HEK293 (cell line): ENCODE data around the gene ARCN1.

Experiments used
- CTCF ChIA-PET: fragments of 350-600 bp; formaldehyde crosslinking; extraction: SDS; loops from one replicate; lab custom pipeline; 2021; ENCODE audit warnings: antibody characterized with exemption; lab: Yijun Ruan, JAX
- POLR2A ChIA-PET: fragments of 300-600 bp; formaldehyde crosslinking; extraction: SDS; loops from one replicate; lab custom pipeline; 2020; ENCODE audit warnings: antibody characterized with exemption, inconsistent platforms; lab: Yijun Ruan, JAX
- H3K27ac ChIP-seq: fragments of 200-500 bp; sonication (Bioruptor generic); 2 replicates; pipeline ENCODE4 v1.5.1; 2014; ENCODE audit warnings: low read depth, low read length, control low read depth, inconsistent platforms; ENCODE audit errors: extremely low read depth
- H3K36me3 ChIP-seq, 2 experiments: fragments of 200-500 bp in 1 of 2; sonication (Bioruptor generic) in 1 of 2; 1 replicate in 1 of 2; 2 replicates in 1 of 2; pipeline ENCODE4 v1.5.1; 2014 to 2017; ENCODE audit warnings: inconsistent platforms in 2 of 2, low read length in 2 of 2; ENCODE audit not compliant: control insufficient read depth in 2 of 2, insufficient read depth in 1 of 2
- H3K4me1 ChIP-seq: fragments of 200-500 bp; sonication (Bioruptor generic); 2 replicates; pipeline ENCODE4 v1.5.1; 2014; ENCODE audit warnings: mild to moderate bottlenecking, low read length, inconsistent platforms; ENCODE audit not compliant: control insufficient read depth, insufficient read depth
- H3K4me3 ChIP-seq: 2 replicates; pipeline ENCODE4 v1.5.1; 2011; ENCODE audit warnings: low read depth, mild to moderate bottlenecking, control low read depth, low read length, moderate library complexity
- H3K9me3 ChIP-seq: fragments of 200-500 bp; sonication (Bioruptor generic); 2 replicates; pipeline ENCODE4 v1.5.1; 2014; ENCODE audit warnings: low read depth, low read length, inconsistent platforms; ENCODE audit not compliant: control insufficient read depth, insufficient read depth
- HOXD13 ChIP-seq: sonication (generic); formaldehyde crosslinking; IDR thresholded peaks from 2 replicates; pipeline ENCODE4 v1.8.0; 2022; ENCODE audit warnings: missing genetic modification reagents, borderline replicate concordance
- KLF16 ChIP-seq: fragments of 450-650 bp; formaldehyde crosslinking; IDR thresholded peaks from 2 replicates; pipeline ENCODE4 v1.5.1; 2017; ENCODE audit warnings: missing biosample characterization, missing genetic modification characterization
- SCRT1 ChIP-seq: fragments of 450-650 bp; formaldehyde crosslinking; IDR thresholded peaks from 2 replicates; pipeline ENCODE4 v1.5.1; 2016; ENCODE audit warnings: missing biosample characterization, missing genetic modification characterization, borderline replicate concordance
- SCRT2 ChIP-seq: fragments of 450-650 bp; formaldehyde crosslinking; IDR thresholded peaks from 2 replicates; pipeline ENCODE4 v1.5.1; 2016; ENCODE audit warnings: missing biosample characterization, missing genetic modification characterization
- ZBTB48 ChIP-seq: fragments of 450-650 bp; formaldehyde crosslinking; IDR thresholded peaks from 2 replicates; pipeline ENCODE4 v1.5.1; 2016; ENCODE audit warnings: missing biosample characterization, missing genetic modification characterization
- ZNF169 ChIP-seq: fragments of 450-650 bp; formaldehyde crosslinking; IDR thresholded peaks from 2 replicates; pipeline ENCODE4 v1.5.1; 2016; ENCODE audit warnings: missing biosample characterization, missing genetic modification characterization
- ZNF211 ChIP-seq: fragments of 450-650 bp; formaldehyde crosslinking; IDR thresholded peaks from 2 replicates; pipeline ENCODE4 v1.5.1; 2016; ENCODE audit warnings: low read depth, missing biosample characterization, missing genetic modification characterization
- ZNF23 ChIP-seq: fragments of 450-650 bp; formaldehyde crosslinking; IDR thresholded peaks from 2 replicates; pipeline ENCODE4 v1.5.1; 2016; ENCODE audit warnings: missing biosample characterization, missing genetic modification characterization, borderline replicate concordance
- ZNF248 ChIP-seq: fragments of 450-650 bp; formaldehyde crosslinking; IDR thresholded peaks from 2 replicates; pipeline ENCODE4 v1.5.1; 2017; ENCODE audit warnings: missing biosample characterization, missing genetic modification characterization
- ZNF37A ChIP-seq: fragments of 450-650 bp; IDR thresholded peaks from 2 replicates; pipeline ENCODE4 v1.5.1; 2018; ENCODE audit warnings: missing biosample characterization, missing genetic modification characterization
- ZNF404 ChIP-seq: fragments of 450-650 bp; formaldehyde crosslinking; IDR thresholded peaks from 2 replicates; pipeline ENCODE4 v1.5.1; 2017; ENCODE audit warnings: missing biosample characterization, missing genetic modification characterization
- ZNF423 ChIP-seq: fragments of 450-650 bp; formaldehyde crosslinking; IDR thresholded peaks from 2 replicates; pipeline ENCODE4 v1.5.1; 2016; ENCODE audit warnings: missing biosample characterization, missing genetic modification characterization
- ZNF544 ChIP-seq: fragments of 450-650 bp; formaldehyde crosslinking; IDR thresholded peaks from 2 replicates; pipeline ENCODE4 v1.5.0; 2017; ENCODE audit warnings: missing biosample characterization, missing genetic modification characterization
- ZNF558 ChIP-seq: fragments of 450-650 bp; formaldehyde crosslinking; IDR thresholded peaks from 2 replicates; pipeline ENCODE4 v1.5.1; 2016; ENCODE audit warnings: missing biosample characterization, missing genetic modification characterization
- ZNF561 ChIP-seq: fragments of 450-650 bp; IDR thresholded peaks from 2 replicates; pipeline ENCODE4 v1.5.1; 2018; ENCODE audit warnings: missing biosample characterization, missing genetic modification characterization, borderline replicate concordance
- ZNF624 ChIP-seq: fragments of 450-650 bp; formaldehyde crosslinking; IDR thresholded peaks from 2 replicates; pipeline ENCODE4 v1.5.1; 2017; ENCODE audit warnings: missing biosample characterization, missing genetic modification characterization
- ZNF701 ChIP-seq: fragments of 450-650 bp; formaldehyde crosslinking; IDR thresholded peaks from 2 replicates; pipeline ENCODE4 v1.5.1; 2016; ENCODE audit warnings: missing biosample characterization, missing genetic modification characterization
- ZNF76 ChIP-seq: fragments of 450-650 bp; formaldehyde crosslinking; IDR thresholded peaks from 2 replicates; pipeline ENCODE4; 2016; ENCODE audit warnings: low read depth, missing biosample characterization, missing genetic modification characterization, borderline replicate concordance
- ZNF785 ChIP-seq: fragments of 450-650 bp; formaldehyde crosslinking; IDR thresholded peaks from 2 replicates; pipeline ENCODE4 v1.5.1; 2016; ENCODE audit warnings: missing biosample characterization, missing genetic modification characterization
- ZXDB ChIP-seq: fragments of 450-650 bp; formaldehyde crosslinking; IDR thresholded peaks from 2 replicates; pipeline ENCODE4 v1.5.1; 2016; ENCODE audit warnings: missing biosample characterization, missing genetic modification characterization
- TF ChIP-seq, protein P1 (sequence below): fragments of 450-650 bp; formaldehyde crosslinking; IDR thresholded peaks from 2 replicates; pipeline ENCODE4 v1.5.1; 2016; ENCODE audit warnings: missing biosample characterization, missing genetic modification characterization, borderline replicate concordance
- TF ChIP-seq, protein P2 (sequence below): fragments of 450-650 bp; formaldehyde crosslinking; IDR thresholded peaks from 2 replicates; pipeline ENCODE4 v1.5.1; 2016; ENCODE audit warnings: missing biosample characterization, missing genetic modification characterization
- TF ChIP-seq, protein P3 (sequence below): fragments of 450-650 bp; formaldehyde crosslinking; IDR thresholded peaks from 2 replicates; pipeline ENCODE4 v1.5.1; 2017; ENCODE audit warnings: missing biosample characterization, missing genetic modification characterization
- TF ChIP-seq, protein P4 (sequence below): fragments of 450-650 bp; formaldehyde crosslinking; IDR thresholded peaks from 2 replicates; pipeline ENCODE4 v1.5.1; 2016; ENCODE audit warnings: missing biosample characterization, missing genetic modification characterization
- TF ChIP-seq, protein P5 (sequence below): fragments of 450-650 bp; formaldehyde crosslinking; IDR thresholded peaks from 2 replicates; pipeline ENCODE4 v1.5.1; 2016; ENCODE audit warnings: missing biosample characterization, missing genetic modification characterization

The ARCN1 gene

GRCh38 chr11:118544647-118545010 is 27.6 kb upstream of the ARCN1 start:
- POLR2A ChIA-PET = no interaction called here
- H3K36me3 ChIP-seq = peaks cover 0 to 58% of the 10 kb centered on the region in 2 experiments; a peak in 2 of 3 replicates
- no peaks in the 10 kb centered on the region for H3K4me1 ChIP-seq
- no peaks in the 10 kb centered on the region for H3K9me3 ChIP-seq
- H3K27ac ChIP-seq = no peak overlapping the region
- CTCF ChIA-PET = no interaction called here
- H3K4me3 ChIP-seq = no peak overlapping the region
- TF ChIP-seq ZNF169 (no peak), SCRT2 (tag by site-specific recombination) (no peak), ZNF423 (no peak), ZNF404 (tag by site-specific recombination) (no peak), ZNF211 (no peak), ZNF701 (tag by site-specific recombination) (no peak), ZXDB (no peak), ZNF76 (tag by site-specific recombination) (no peak), SCRT1 (tag by site-specific recombination) (no peak), ZNF624 (no peak)
- TF ChIP-seq, protein P1, sequence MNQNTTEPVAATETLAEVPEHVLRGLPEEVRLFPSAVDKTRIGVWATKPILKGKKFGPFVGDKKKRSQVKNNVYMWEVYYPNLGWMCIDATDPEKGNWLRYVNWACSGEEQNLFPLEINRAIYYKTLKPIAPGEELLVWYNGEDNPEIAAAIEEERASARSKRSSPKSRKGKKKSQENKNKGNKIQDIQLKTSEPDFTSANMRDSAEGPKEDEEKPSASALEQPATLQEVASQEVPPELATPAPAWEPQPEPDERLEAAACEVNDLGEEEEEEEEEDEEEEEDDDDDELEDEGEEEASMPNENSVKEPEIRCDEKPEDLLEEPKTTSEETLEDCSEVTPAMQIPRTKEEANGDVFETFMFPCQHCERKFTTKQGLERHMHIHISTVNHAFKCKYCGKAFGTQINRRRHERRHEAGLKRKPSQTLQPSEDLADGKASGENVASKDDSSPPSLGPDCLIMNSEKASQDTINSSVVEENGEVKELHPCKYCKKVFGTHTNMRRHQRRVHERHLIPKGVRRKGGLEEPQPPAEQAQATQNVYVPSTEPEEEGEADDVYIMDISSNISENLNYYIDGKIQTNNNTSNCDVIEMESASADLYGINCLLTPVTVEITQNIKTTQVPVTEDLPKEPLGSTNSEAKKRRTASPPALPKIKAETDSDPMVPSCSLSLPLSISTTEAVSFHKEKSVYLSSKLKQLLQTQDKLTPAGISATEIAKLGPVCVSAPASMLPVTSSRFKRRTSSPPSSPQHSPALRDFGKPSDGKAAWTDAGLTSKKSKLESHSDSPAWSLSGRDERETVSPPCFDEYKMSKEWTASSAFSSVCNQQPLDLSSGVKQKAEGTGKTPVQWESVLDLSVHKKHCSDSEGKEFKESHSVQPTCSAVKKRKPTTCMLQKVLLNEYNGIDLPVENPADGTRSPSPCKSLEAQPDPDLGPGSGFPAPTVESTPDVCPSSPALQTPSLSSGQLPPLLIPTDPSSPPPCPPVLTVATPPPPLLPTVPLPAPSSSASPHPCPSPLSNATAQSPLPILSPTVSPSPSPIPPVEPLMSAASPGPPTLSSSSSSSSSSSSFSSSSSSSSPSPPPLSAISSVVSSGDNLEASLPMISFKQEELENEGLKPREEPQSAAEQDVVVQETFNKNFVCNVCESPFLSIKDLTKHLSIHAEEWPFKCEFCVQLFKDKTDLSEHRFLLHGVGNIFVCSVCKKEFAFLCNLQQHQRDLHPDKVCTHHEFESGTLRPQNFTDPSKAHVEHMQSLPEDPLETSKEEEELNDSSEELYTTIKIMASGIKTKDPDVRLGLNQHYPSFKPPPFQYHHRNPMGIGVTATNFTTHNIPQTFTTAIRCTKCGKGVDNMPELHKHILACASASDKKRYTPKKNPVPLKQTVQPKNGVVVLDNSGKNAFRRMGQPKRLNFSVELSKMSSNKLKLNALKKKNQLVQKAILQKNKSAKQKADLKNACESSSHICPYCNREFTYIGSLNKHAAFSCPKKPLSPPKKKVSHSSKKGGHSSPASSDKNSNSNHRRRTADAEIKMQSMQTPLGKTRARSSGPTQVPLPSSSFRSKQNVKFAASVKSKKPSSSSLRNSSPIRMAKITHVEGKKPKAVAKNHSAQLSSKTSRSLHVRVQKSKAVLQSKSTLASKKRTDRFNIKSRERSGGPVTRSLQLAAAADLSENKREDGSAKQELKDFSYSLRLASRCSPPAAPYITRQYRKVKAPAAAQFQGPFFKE (tag by site-specific recombination) = no peak
- TF ChIP-seq, protein P2, sequence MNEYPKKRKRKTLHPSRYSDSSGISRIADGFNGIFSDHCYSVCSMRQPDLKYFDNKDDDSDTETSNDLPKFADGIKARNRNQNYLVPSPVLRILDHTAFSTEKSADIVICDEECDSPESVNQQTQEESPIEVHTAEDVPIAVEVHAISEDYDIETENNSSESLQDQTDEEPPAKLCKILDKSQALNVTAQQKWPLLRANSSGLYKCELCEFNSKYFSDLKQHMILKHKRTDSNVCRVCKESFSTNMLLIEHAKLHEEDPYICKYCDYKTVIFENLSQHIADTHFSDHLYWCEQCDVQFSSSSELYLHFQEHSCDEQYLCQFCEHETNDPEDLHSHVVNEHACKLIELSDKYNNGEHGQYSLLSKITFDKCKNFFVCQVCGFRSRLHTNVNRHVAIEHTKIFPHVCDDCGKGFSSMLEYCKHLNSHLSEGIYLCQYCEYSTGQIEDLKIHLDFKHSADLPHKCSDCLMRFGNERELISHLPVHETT (tag by site-specific recombination) = no peak
- TF ChIP-seq, protein P3, sequence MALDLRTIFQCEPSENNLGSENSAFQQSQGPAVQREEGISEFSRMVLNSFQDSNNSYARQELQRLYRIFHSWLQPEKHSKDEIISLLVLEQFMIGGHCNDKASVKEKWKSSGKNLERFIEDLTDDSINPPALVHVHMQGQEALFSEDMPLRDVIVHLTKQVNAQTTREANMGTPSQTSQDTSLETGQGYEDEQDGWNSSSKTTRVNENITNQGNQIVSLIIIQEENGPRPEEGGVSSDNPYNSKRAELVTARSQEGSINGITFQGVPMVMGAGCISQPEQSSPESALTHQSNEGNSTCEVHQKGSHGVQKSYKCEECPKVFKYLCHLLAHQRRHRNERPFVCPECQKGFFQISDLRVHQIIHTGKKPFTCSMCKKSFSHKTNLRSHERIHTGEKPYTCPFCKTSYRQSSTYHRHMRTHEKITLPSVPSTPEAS (tag by site-specific recombination) = no peak
- TF ChIP-seq, protein P4, sequence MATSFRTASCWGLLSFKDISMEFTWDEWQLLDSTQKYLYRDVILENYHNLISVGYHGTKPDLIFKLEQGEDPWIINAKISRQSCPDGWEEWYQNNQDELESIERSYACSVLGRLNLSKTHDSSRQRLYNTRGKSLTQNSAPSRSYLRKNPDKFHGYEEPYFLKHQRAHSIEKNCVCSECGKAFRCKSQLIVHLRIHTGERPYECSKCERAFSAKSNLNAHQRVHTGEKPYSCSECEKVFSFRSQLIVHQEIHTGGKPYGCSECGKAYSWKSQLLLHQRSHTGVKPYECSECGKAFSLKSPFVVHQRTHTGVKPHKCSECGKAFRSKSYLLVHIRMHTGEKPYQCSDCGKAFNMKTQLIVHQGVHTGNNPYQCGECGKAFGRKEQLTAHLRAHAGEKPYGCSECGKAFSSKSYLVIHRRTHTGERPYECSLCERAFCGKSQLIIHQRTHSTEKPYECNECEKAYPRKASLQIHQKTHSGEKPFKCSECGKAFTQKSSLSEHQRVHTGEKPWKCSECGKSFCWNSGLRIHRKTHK (tag by site-specific recombination) = no peak

DNA sequence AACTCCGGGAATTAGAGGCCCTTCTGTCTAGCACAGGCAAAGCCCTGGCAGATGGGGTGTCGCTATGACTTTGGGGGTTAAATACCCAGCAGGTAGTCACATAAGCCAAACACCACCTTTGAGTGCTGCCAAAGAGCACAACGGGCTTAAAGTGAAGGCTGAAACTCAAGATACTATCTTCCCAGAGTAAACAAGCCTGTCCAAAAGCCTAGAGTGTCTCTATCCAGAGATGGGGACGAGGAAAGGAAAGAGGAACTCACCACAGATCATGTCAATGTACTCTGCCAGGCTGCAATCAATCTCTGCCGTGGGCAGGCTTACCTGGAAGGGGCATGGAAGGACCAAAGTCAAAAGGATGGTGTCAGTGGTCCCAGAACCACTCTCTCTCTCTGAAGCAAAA is 26.7 kb upstream of the ARCN1 start:
- H3K36me3 ChIP-seq = peaks cover under 1 to 55% of the 10 kb centered on the region in 2 experiments; a peak in 2 of 3 replicates
- ChIA-PET CTCF (no interaction called here), POLR2A (no interaction called here)
- no peaks in the 10 kb centered on the region for H3K4me1 ChIP-seq
- no peaks in the 10 kb centered on the region for H3K9me3 ChIP-seq
- H3K4me3 ChIP-seq = no peak overlapping the region
- H3K27ac ChIP-seq = no peak overlapping the region
- TF ChIP-seq ZNF561 (tag by site-specific recombination) = no peak
- TF ChIP-seq ZNF23 (tag by site-specific recombination) = no peak
- no peak for TF ChIP-seq HOXD13 (CRISPR knock-in tag)
- no peak for TF ChIP-seq ZNF785 (tag by site-specific recombination)
- no peak for TF ChIP-seq ZBTB48 (tag by site-specific recombination)
- TF ChIP-seq, protein P5, sequence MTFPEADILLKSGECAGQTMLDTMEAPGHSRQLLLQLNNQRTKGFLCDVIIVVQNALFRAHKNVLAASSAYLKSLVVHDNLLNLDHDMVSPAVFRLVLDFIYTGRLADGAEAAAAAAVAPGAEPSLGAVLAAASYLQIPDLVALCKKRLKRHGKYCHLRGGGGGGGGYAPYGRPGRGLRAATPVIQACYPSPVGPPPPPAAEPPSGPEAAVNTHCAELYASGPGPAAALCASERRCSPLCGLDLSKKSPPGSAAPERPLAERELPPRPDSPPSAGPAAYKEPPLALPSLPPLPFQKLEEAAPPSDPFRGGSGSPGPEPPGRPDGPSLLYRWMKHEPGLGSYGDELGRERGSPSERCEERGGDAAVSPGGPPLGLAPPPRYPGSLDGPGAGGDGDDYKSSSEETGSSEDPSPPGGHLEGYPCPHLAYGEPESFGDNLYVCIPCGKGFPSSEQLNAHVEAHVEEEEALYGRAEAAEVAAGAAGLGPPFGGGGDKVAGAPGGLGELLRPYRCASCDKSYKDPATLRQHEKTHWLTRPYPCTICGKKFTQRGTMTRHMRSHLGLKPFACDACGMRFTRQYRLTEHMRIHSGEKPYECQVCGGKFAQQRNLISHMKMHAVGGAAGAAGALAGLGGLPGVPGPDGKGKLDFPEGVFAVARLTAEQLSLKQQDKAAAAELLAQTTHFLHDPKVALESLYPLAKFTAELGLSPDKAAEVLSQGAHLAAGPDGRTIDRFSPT (tag by site-specific recombination) = no peak
- TF ChIP-seq KLF16 (tag by site-specific recombination) = no peak
- TF ChIP-seq ZNF544 (tag by site-specific recombination) = no peak
- no peak for TF ChIP-seq ZNF558 (tag by site-specific recombination)
- TF ChIP-seq ZXDB = no peak
- TF ChIP-seq ZNF37A (tag by site-specific recombination) = no peak
- TF ChIP-seq ZNF248 (tag by site-specific recombination) = no peak
